Measurements from ENCODE around the gene NFS1. TPM values are rescaled to one million over a fixed set of nuclear protein-coding genes. Genes with fewer than 3 reads are reported as not detected.

Gene NFS1
- total and polyA plus RNA-seq, 2 of the 8 experiments (the other 6 are each of a cell fraction or from before 2014, with no cell fraction given), result 26.1 to 38.8 TPM

GRCh38 chr20:35710884-35711587 is 11.9 kb upstream of the NFS1 start:
- no peak overlapping the region for H4K8ac ChIP-seq (ENCODE audit: extremely low read depth, insufficient read depth, low read length)
- H2AK5ac ChIP-seq (ENCODE audit: low read depth, low read length), result no peak overlapping the region
- no peaks in the 10 kb centered on the region for H3K23me2 ChIP-seq (ENCODE audit: low read depth, low read length)
- no peak overlapping the region for H2BK120ac ChIP-seq (replicated peaks; ENCODE audit: low read depth, low read length)
- no peak overlapping the region for H2BK5ac ChIP-seq (ENCODE audit: low read depth, low read length)
- DNase-seq (ENCODE audit: low read depth in 1 of 2, low spot score in 2 of 2) (no peak), FAIRE-seq (no peak)
- H3K4me3 ChIP-seq (ENCODE audit: extremely low read depth in 1 of 4, insufficient read depth in 2 of 4, low read depth in 3 of 4, low read length in 4 of 4), result no peak overlapping the region
- no peak overlapping the region for H2AFZ ChIP-seq (ENCODE audit: low read length)
- no peak overlapping the region for H4K91ac ChIP-seq (replicated peaks; ENCODE audit: insufficient read length, low read length)
- no peaks in the 10 kb centered on the region for H3K9me3 ChIP-seq (ENCODE audit: insufficient read depth in 2 of 2, low read depth in 1 of 2, low read length in 1 of 2)
- no peak overlapping the region for H3K9ac ChIP-seq (replicated peaks in 1 of 4; ENCODE audit: extremely low read depth in 1 of 4, low read depth in 3 of 4, low read length in 3 of 4)
- no peak overlapping the region for H3K18ac ChIP-seq (ENCODE audit: extremely low read depth, low read length)
- H3K4me1 ChIP-seq (replicated peaks in 1 of 4; ENCODE audit: control insufficient read depth in 3 of 4, insufficient read depth in 4 of 4, low read length in 3 of 4), result no peaks in the 10 kb centered on the region
- no peaks in the 10 kb centered on the region for H3K27me3 ChIP-seq (replicated peaks in 1 of 4; ENCODE audit: control insufficient read depth in 3 of 4, extremely low read depth in 1 of 4, insufficient read depth in 3 of 4, low read length in 3 of 4)
- H3K27ac ChIP-seq (ENCODE audit: low read depth, low read length), result no peak overlapping the region
- no peak overlapping the region for H2BK12ac ChIP-seq (ENCODE audit: low read depth, low read length)
- H4K5ac ChIP-seq (ENCODE audit: insufficient read length, low read depth, low read length), result no peak overlapping the region
- H2BK15ac ChIP-seq (ENCODE audit: low read length), result no peak overlapping the region
- H3K56ac ChIP-seq (replicated peaks; ENCODE audit: insufficient read length, low read depth, low read length), result no peak overlapping the region
- H3K4ac ChIP-seq (replicated peaks; ENCODE audit: insufficient read length, low read depth, low read length), result no peak overlapping the region
- ChIA-PET CTCF (ENCODE audit: partially characterized antibody) (interaction anchor here (0.7 to 2.0 kb wide), 5 partner anchors 9 to 498 kb away, joined by 3 to 8 read pairs (median 3); partner anchors contain the start of gene RBM39), POLR2A (ENCODE audit: partially characterized antibody) (interaction anchor here (40.1 to 45.3 kb wide), 2 partner anchors 7 to 19 kb away, joined by 2341 read pairs; partner anchors contain the start of genes NFS1, RBM39 and ROMO1)
- H3K14ac ChIP-seq (ENCODE audit: insufficient read length), result no peak overlapping the region
- H3K36me3 ChIP-seq (ENCODE audit: control insufficient read depth in 2 of 4, insufficient read depth in 4 of 4, low read length in 3 of 4), result peaks cover 24 to 99% (median 78%) of the 10 kb centered on the region in 4 experiments
- 0 out of 2 replicates have a peak, but pooled peaks cover 3% of the 10 kb centered on the region for H3K79me1 ChIP-seq (ENCODE audit: low read depth, low read length)
- H3K4me2 ChIP-seq (ENCODE audit: insufficient read depth in 1 of 2, low read depth in 2 of 2, low read length in 2 of 2), result no peak overlapping the region
- H4K20me1 ChIP-seq (replicated peaks in 1 of 2; ENCODE audit: control insufficient read depth in 1 of 2, insufficient read depth in 2 of 2, low read length in 2 of 2), result peaks cover 6 to 8% of the 10 kb centered on the region in 2 experiments
- H3K79me2 ChIP-seq (ENCODE audit: control insufficient read depth in 1 of 2, insufficient read depth in 2 of 2, low read length in 2 of 2), result peaks cover 0 to 50% of the 10 kb centered on the region in 2 experiments; a peak in 2 of 4 replicates
- WGBS, 2 experiments (ENCODE audit: extremely low coverage in 1 of 2, insufficient coverage in 1 of 2, insufficient read length in 1 of 2, insufficient replicate concordance in 2 of 2, low coverage in 1 of 2, low lambda C conversion rate in 2 of 2, missing lambda C conversion rate in 1 of 2), result 95% methylated on average over 6 of the region's 6 CpGs; no CpG with 5 or more reads in 1 of the 2 experiments
- no peak overlapping the region for H2BK20ac ChIP-seq (ENCODE audit: low read length)
- H3K23ac ChIP-seq (ENCODE audit: insufficient read length), result no peak overlapping the region
- no peak for TF ChIP-seq KDM5A (IDR thresholded peaks at IDR 0.05; ENCODE audit: low read length)
- TF ChIP-seq HDAC6 (IDR thresholded peaks at IDR 0.05; ENCODE audit: low read depth, low read length), result no peak
- TF ChIP-seq SAP30 (IDR thresholded peaks at IDR 0.05; ENCODE audit: insufficient read depth, insufficient replicate concordance, low read length), result no peak
- TF ChIP-seq PHF8 (conservative IDR thresholded peaks at IDR 0.05; ENCODE audit: low read depth, low read length), result no peak
- TF ChIP-seq CBX5 (IDR thresholded peaks at IDR 0.05; ENCODE audit: low read depth, low read length), result no peak
